Breast epithelium (tissue), 3 donors: Measurements from ENCODE around the gene GLE1.

Experiments used
- POLR2A ChIP-seq: fragments of 450-650 bp; IDR thresholded peaks from one replicate; pipeline ENCODE4 v1.6.1; 2016; ENCODE audit warnings: antibody characterized with exemption, mild to moderate bottlenecking, moderate library complexity
- POLR2AphosphoS5 ChIP-seq, 3 donors: sonication (generic); formaldehyde crosslinking; IDR thresholded peaks; one replicate each; pipeline ENCODE4 v1.6.1; 2017; ENCODE audit warnings: antibody characterized with exemption in 3 of 3
- TF ChIP-seq, protein P1 (sequence below), 3 donors: fragments of 450-650 bp; IDR thresholded peaks; one replicate each; pipeline ENCODE4 v1.5.1; 2016 to 2017; ENCODE audit warnings: antibody characterized with exemption in 3 of 3, mild to moderate bottlenecking in 3 of 3, moderate library complexity in 3 of 3

GRCh38 chr9:128495296-128495695 is 9.2 kb upstream of the GLE1 start:
- TF ChIP-seq POLR2AphosphoS5 (IDR thresholded peaks at IDR 0.05) (no peak), POLR2A (no peak)
- TF ChIP-seq, protein P1, sequence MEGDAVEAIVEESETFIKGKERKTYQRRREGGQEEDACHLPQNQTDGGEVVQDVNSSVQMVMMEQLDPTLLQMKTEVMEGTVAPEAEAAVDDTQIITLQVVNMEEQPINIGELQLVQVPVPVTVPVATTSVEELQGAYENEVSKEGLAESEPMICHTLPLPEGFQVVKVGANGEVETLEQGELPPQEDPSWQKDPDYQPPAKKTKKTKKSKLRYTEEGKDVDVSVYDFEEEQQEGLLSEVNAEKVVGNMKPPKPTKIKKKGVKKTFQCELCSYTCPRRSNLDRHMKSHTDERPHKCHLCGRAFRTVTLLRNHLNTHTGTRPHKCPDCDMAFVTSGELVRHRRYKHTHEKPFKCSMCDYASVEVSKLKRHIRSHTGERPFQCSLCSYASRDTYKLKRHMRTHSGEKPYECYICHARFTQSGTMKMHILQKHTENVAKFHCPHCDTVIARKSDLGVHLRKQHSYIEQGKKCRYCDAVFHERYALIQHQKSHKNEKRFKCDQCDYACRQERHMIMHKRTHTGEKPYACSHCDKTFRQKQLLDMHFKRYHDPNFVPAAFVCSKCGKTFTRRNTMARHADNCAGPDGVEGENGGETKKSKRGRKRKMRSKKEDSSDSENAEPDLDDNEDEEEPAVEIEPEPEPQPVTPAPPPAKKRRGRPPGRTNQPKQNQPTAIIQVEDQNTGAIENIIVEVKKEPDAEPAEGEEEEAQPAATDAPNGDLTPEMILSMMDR (IDR thresholded peaks at IDR 0.05): no peak
